Stimulated activated CD4-positive, alpha-beta T cell treated with anti-CD3 and anti-CD28 coated beads, Interleukin-2, amount 100 ng/mL, for 48 hours (primary cell): ENCODE measurements around the gene JMJD1C.
"Not testable (repeated sequence)": the region's sequence is repeated elsewhere in the genome, so short reads cannot be mapped to it uniquely, and the experiment has no call there.

Source experiments
- DNase-seq, 2 donors: peaks; one replicate each; pipeline ENCODE4 v3.0.0-alpha.2; 2020

The JMJD1C gene

GRCh38 chr10:63352976-63353375 is 112.8 kb downstream of the JMJD1C start:
- DNase-seq: no peak

- DNase-seq: no peak
Measured at GRCh38 chr10:63348245-63348850, 117.4 kb downstream of the JMJD1C start.

- DNase-seq: no peak
Measured at GRCh38 chr10:63346015-63346441, 119.7 kb downstream of the JMJD1C start.

GRCh38 chr10:63344269-63344668 is 121.5 kb downstream of the JMJD1C start:
- DNase-seq: no peak

GRCh38 chr10:63343476-63343875 is 122.3 kb downstream of the JMJD1C start:
- DNase-seq: no peak

GRCh38 chr10:63339640-63340039 is 126.1 kb downstream of the JMJD1C start:
- not testable (repeated sequence) for DNase-seq

GRCh38 chr10:63337455-63338251 is 128.1 kb downstream of the JMJD1C start:
- DNase-seq: no peak

- DNase-seq: no peak
Measured at GRCh38 chr10:63331586-63331985, 134.2 kb downstream of the JMJD1C start.

- no peak for DNase-seq
Measured at GRCh38 chr10:63324495-63324854, 141.3 kb downstream of the JMJD1C start.

GRCh38 chr10:63323701-63324494 is 141.9 kb downstream of the JMJD1C start:
- DNase-seq: no peak

- DNase-seq: no peak
Measured at GRCh38 chr10:63320683-63321082, 145.1 kb downstream of the JMJD1C start.

GRCh38 chr10:63319231-63319630 is 146.5 kb downstream of the JMJD1C start:
- no peak for DNase-seq

GRCh38 chr10:63318491-63318890 is 147.3 kb downstream of the JMJD1C start:
- DNase-seq: no peak

GRCh38 chr10:63314020-63314419 is 151.8 kb downstream of the JMJD1C start:
- DNase-seq: no peak

- no peak for DNase-seq
Measured at GRCh38 chr10:63313066-63313717, 152.6 kb downstream of the JMJD1C start.

GRCh38 chr10:63308628-63309027 is 157.1 kb downstream of the JMJD1C start:
- no peak for DNase-seq

- DNase-seq: no peak
Measured at GRCh38 chr10:63304146-63304545, 161.6 kb downstream of the JMJD1C start.

GRCh38 chr10:63300801-63301200 is 165.0 kb downstream of the JMJD1C start:
- no peak for DNase-seq

- no peak for DNase-seq
Measured at GRCh38 chr10:63297941-63298340, 167.8 kb downstream of the JMJD1C start.

- DNase-seq: no peak
Measured at GRCh38 chr10:63294781-63295180, 171.0 kb downstream of the JMJD1C start.

GRCh38 chr10:63292847-63293246 is 172.9 kb downstream of the JMJD1C start:
- not testable (repeated sequence) for DNase-seq

GRCh38 chr10:63288170-63288569 is 177.6 kb downstream of the JMJD1C start:
- DNase-seq: no peak

GRCh38 chr10:63286754-63287264 is 179.0 kb downstream of the JMJD1C start:
- DNase-seq: no peak
